HepG2 (cell line): ENCODE results near the gene ADCY7. TPM values are rescaled to one million over a fixed set of nuclear protein-coding genes. Genes with fewer than 3 reads are reported as not detected.
"Not testable (repeated sequence)": the region's sequence is repeated elsewhere in the genome, so short reads cannot be mapped to it uniquely, and the experiment has no call there.

ENCODE experiments used
- ATAC-seq: fragments of 200-7000 bp; cut with Tn5 transposase; 3 replicates; pipeline ENCODE4 v1.9.1; 2020; ENCODE audit warnings: mild to moderate bottlenecking, moderate library complexity
- BruUV-seq: library from RNA; stranded (reverse); fragments of 400-500 nt; replicated peaks from 2 replicates; lab custom pipeline; 2021; lab: Mats Ljungman, UMichigan
- CTCF ChIA-PET: fragments of 300-600 bp; formaldehyde crosslinking; extraction: SDS; loops from one replicate; lab custom pipeline; 2021; ENCODE audit warnings: low total read pairs, inconsistent platforms, low intra/inter-chr PET ratio; lab: Yijun Ruan, JAX
- POLR2A ChIA-PET: fragments of 350-600 bp; sonication (Branson Sonifier 250); formaldehyde crosslinking; loops from one replicate; lab custom pipeline; 2020; ENCODE audit warnings: antibody characterized with exemption, inconsistent platforms; lab: Yijun Ruan, JAX
- DNase-seq: peaks from one replicate; pipeline ENCODE4 v3.0.0-alpha.2; 2015; ENCODE audit warnings: low spot score
- FAIRE-seq: peaks from 3 replicates; lab custom pipeline; 2011; peaks lifted over from hg19 to GRCh38; lab: Jason Lieb, UNC
- H2AFZ ChIP-seq: one replicate; pipeline ENCODE4 v1.6.1; 2011; ENCODE audit warnings: low read length, inconsistent platforms
- H3K27ac ChIP-seq: fragments of 300-600 bp; 3 replicates; pipeline ENCODE4 v1.8.0; 2011; ENCODE audit warnings: mixed run types, mild to moderate bottlenecking, mixed read lengths, low read length, inconsistent platforms; ENCODE audit not compliant: insufficient read depth; ENCODE audit errors: extremely low read length
- H3K27me3 ChIP-seq, 2 experiments: fragments of 200-600 bp in 1 of 2; 2 replicates in 1 of 2; 3 replicates in 1 of 2; pipeline versions ENCODE4 v1.6.0 to v1.8.0; 2011; ENCODE audit warnings: low read length in 2 of 2, mild to moderate bottlenecking in 2 of 2, moderate library complexity in 2 of 2, inconsistent platforms in 1 of 2; ENCODE audit not compliant: insufficient read depth in 2 of 2, control insufficient read depth in 1 of 2
- H3K36me3 ChIP-seq, 2 experiments: fragments of 200-600 bp in 1 of 2; replicated peaks in 1 of 2; 2 replicates in 1 of 2; 3 replicates in 1 of 2; pipeline versions ENCODE4 v1.5.1 to v1.8.0; 2011; ENCODE audit warnings: low read length in 2 of 2, inconsistent platforms in 1 of 2; ENCODE audit not compliant: insufficient read depth in 2 of 2, control insufficient read depth in 1 of 2
- H3K4me1 ChIP-seq: 2 replicates; pipeline ENCODE4 v1.5.1; 2012; ENCODE audit warnings: low read length, inconsistent platforms; ENCODE audit not compliant: insufficient read depth
- H3K4me2 ChIP-seq: 2 replicates; pipeline ENCODE4 v1.6.0; 2011; ENCODE audit warnings: low read depth, low read length, inconsistent platforms
- H3K4me3 ChIP-seq, 3 experiments: fragments of 200-600 bp in 1 of 3; sonication (generic), shearing (Covaris generic) in 1 of 3; replicated peaks in 1 of 3; 2 replicates each; pipeline ENCODE4 v1.5.1; 2011 to 2016; ENCODE audit warnings: low read length in 3 of 3, inconsistent platforms in 2 of 3, low read depth in 2 of 3, mild to moderate bottlenecking in 2 of 3, control low read depth in 1 of 3, mixed read lengths in 1 of 3; ENCODE audit not compliant: insufficient read depth in 1 of 3
- H3K79me2 ChIP-seq: one replicate; pipeline ENCODE4 v1.6.1; 2011; ENCODE audit warnings: low read length, inconsistent platforms; ENCODE audit not compliant: insufficient read depth
- H3K9ac ChIP-seq: 2 replicates; pipeline ENCODE4 v1.6.0; 2011; ENCODE audit warnings: mild to moderate bottlenecking, low read depth, low read length, inconsistent platforms; ENCODE audit not compliant: insufficient read depth
- H3K9me3 ChIP-seq: 2 replicates; pipeline ENCODE4 v1.5.1; 2012; ENCODE audit warnings: mild to moderate bottlenecking, low read length
- H4K20me1 ChIP-seq: 2 replicates; pipeline ENCODE4 v1.6.0; 2011; ENCODE audit warnings: inconsistent platforms, mild to moderate bottlenecking, low read length, moderate library complexity; ENCODE audit not compliant: insufficient read depth
- ARID3A ChIP-seq: IDR thresholded peaks from 2 replicates; pipeline ENCODE4 v1.6.1; 2012; ENCODE audit warnings: low read depth, low read length, improper control_type of control experiment
- GLMP ChIP-seq: sonication (generic); formaldehyde crosslinking; IDR thresholded peaks from 2 replicates; pipeline ENCODE4 v1.9.0; 2021; ENCODE audit warnings: missing genetic modification reagents, mild to moderate bottlenecking, borderline replicate concordance
- GRHL1 ChIP-seq: sonication (generic); formaldehyde crosslinking; conservative IDR thresholded peaks from 2 replicates; pipeline ENCODE4 v1.8.0; 2022; ENCODE audit warnings: missing genetic modification reagents
- MIXL1 ChIP-seq: IDR thresholded peaks from 2 replicates; pipeline ENCODE4 v1.6.1; 2016
- PCBP2 ChIP-seq: fragments of 200-400 bp; formaldehyde crosslinking; optimal IDR thresholded peaks from 2 replicates; pipeline ENCODE3; 2018; ENCODE audit warnings: low read length, low read depth; ENCODE audit not compliant: poor library complexity, severe bottlenecking
- PLSCR1 ChIP-seq: sonication (generic); formaldehyde crosslinking; IDR thresholded peaks from 2 replicates; pipeline ENCODE4 v1.5.0; 2020; ENCODE audit warnings: missing genetic modification reagents, mild to moderate bottlenecking, borderline replicate concordance
- ZFP91 ChIP-seq: sonication (generic); formaldehyde crosslinking; IDR thresholded peaks from 2 replicates; pipeline ENCODE4 v1.9.0; 2022; ENCODE audit warnings: missing genetic modification reagents, mild to moderate bottlenecking, borderline replicate concordance
- ZNF350 ChIP-seq: sonication (generic); formaldehyde crosslinking; IDR thresholded peaks from 2 replicates; pipeline ENCODE4 v1.4.0; 2020; ENCODE audit warnings: mild to moderate bottlenecking, low read depth, missing genetic modification reagents, borderline replicate concordance
- WGBS: methylation state at CpG from one replicate; pipeline ENCODE4 v1.1.6; 2017; ENCODE audit warnings: low lambda C conversion rate; 5-methylcytosine and 5-hydroxymethylcytosine counted together
- in situ Hi-C: cut with HindIII; loops from 2 replicates; pipeline ENCODE4 v1.10.0; 2017; ENCODE audit warnings: low pct_unique_long_range_greater_than_20kb; ENCODE audit not compliant: extremely low pct_ligation_motif_present
- intact Hi-C: fragments of 100-400 bp; cut with micrococcal nuclease; formaldehyde crosslinking; loops from one replicate; pipeline ENCODE4 v1.10.0; 2022; ENCODE audit not compliant: unreplicated experiment
- polyA plus RNA-seq, 8 experiments: library from polyadenylated mRNA; depleted of rRNA in 3 of 8; stranded (reverse) in 7 of 8; unstranded in 1 of 8; fragments of >200 nt; fragmentation: Illumina TruSeq in 4 of 8; extraction: Trizol in 4 of 8; gene quantifications; 2 replicates each; pipeline versions ENCODE4 v1.2.1 to v1.2.3, GENCODE V29; 2011 to 2016; ENCODE audit warnings: low read depth in 4 of 8, missing spikeins in 1 of 8, mixed read lengths in 1 of 8; ENCODE audit not compliant: insufficient read depth in 1 of 8
- total RNA-seq, 5 experiments: library from RNA; depleted of rRNA; stranded (reverse); fragments of >200 nt; fragmentation: Illumina TruSeq; extraction: Trizol; gene quantifications; 2 replicates each; pipeline ENCODE4 v1.2.3, GENCODE V29; 2016; ENCODE audit warnings: low read depth in 1 of 5

The ADCY7 gene
- total and polyA plus RNA-seq, 2 of the 13 experiments (the other 11 are each of a cell fraction or from before 2014, with no cell fraction given): 2.2 to 4.3 TPM

GRCh38 chr16:50238868-50239301 lies 27.5 kb upstream of the ADCY7 start:
- DNase-seq (no peak), ATAC-seq (peak; percentile 24), FAIRE-seq (no peak)
- H3K9me3 ChIP-seq: no peaks in the 10 kb centered on the region
- BruUV-seq: no TSS peak
- CTCF ChIA-PET: no interaction called here
- in situ Hi-C loops: no loop called here
- peaks cover 0 to 1% of the 10 kb centered on the region in 2 experiments; a peak in 3 of 5 replicates for H3K27me3 ChIP-seq
- H3K27ac ChIP-seq: no peak overlapping the region
- TF ChIP-seq GRHL1 (CRISPR knock-in tag) (no peak), PLSCR1 (no peak), ARID3A (no peak), ZFP91 (CRISPR knock-in tag) (no peak), PCBP2 (no peak), GLMP (no peak), MIXL1 (CRISPR knock-in tag) (no peak), ZNF350 (CRISPR knock-in tag) (no peak)
- H3K36me3 ChIP-seq: no peaks in the 10 kb centered on the region
- POLR2A ChIA-PET: no interaction called here
- no peaks in the 10 kb centered on the region for H3K79me2 ChIP-seq
- no peak overlapping the region for H2AFZ ChIP-seq
- intact Hi-C loops: no loop called here
- H3K4me1 ChIP-seq: no peaks in the 10 kb centered on the region
- 16% methylated on average over 5 of the region's 5 CpGs for WGBS
- H3K4me2 ChIP-seq: no peak overlapping the region
- H4K20me1 ChIP-seq: 0 out of 2 replicates have a peak, but pooled peaks cover 2% of the 10 kb centered on the region
- no peak overlapping the region for H3K4me3 ChIP-seq
- H3K9ac ChIP-seq: no peak overlapping the region

- DNase-seq, H3K9me3 ChIP-seq, H3K4me3 ChIP-seq, POLR2A ChIA-PET, H4K20me1 ChIP-seq, H3K79me2 ChIP-seq, H3K36me3 ChIP-seq, BruUV-seq, H2AFZ ChIP-seq, H3K9ac ChIP-seq, ATAC-seq, CTCF ChIA-PET, H3K27ac ChIP-seq, FAIRE-seq, H3K4me2 ChIP-seq: not testable (repeated sequence)
- intact Hi-C loops (loop anchor here (10.0 kb wide), 1 partner anchor 422 kb away; no protein-coding TSS in a partner anchor), in situ Hi-C loops (loop anchor here (10.0 kb wide), 1 partner anchor 122 kb away; the partner anchor contains the start of gene BRD7)
- peaks cover 0 to 27% of the 10 kb centered on the region in 2 experiments; a peak in 4 of 5 replicates for H3K27me3 ChIP-seq
- peaks cover 25% of the 10 kb centered on the region for H3K4me1 ChIP-seq
- WGBS: 53% methylated on average over 6 of the region's 6 CpGs
These were observed 23.3 kb upstream of the ADCY7 start for GRCh38 chr16:50243024-50243423.
